ENCODE results near the gene TNFSF10. TPM values are rescaled to one million over a fixed set of nuclear protein-coding genes. Genes with fewer than 3 reads are reported as not detected.

TNFSF10 gene
- total RNA-seq, 1 donor from 2014 or later = 18.8 TPM

- intact Hi-C loops (cut with micrococcal nuclease) = no loop called here
- ATAC-seq = no peak
- DNase-seq = no peak
Observed at GRCh38 chr3:172546628-172547214, 23.5 kb upstream of the TNFSF10 start.

GRCh38 chr3:172546105-172546504 lies 22.9 kb upstream of the TNFSF10 start:
- ATAC-seq (no peak), DNase-seq (no peak)
- intact Hi-C loops (cut with micrococcal nuclease) = no loop called here

GRCh38 chr3:172544404-172544803 lies 21.2 kb upstream of the TNFSF10 start:
- intact Hi-C loops (cut with micrococcal nuclease) = no loop called here

GRCh38 chr3:172543884-172544283 lies 20.7 kb upstream of the TNFSF10 start:
- no peak for DNase-seq
- no peak for ATAC-seq
- intact Hi-C loops (cut with micrococcal nuclease) = no loop called here

More at GRCh38 chr3:172544404-172544803, 21.2 kb upstream of the TNFSF10 start:
- no peak for DNase-seq
- ATAC-seq = no peak

GRCh38 chr3:172543419-172543818 lies 20.2 kb upstream of the TNFSF10 start:
- DNase-seq = no peak
- intact Hi-C loops (cut with micrococcal nuclease) = no loop called here
- ATAC-seq = no peak

GRCh38 chr3:172542999-172543398 lies 19.8 kb upstream of the TNFSF10 start:
- ATAC-seq (no peak), DNase-seq (no peak)
- intact Hi-C loops (cut with micrococcal nuclease) = no loop called here

GRCh38 chr3:172541945-172542488 lies 18.8 kb upstream of the TNFSF10 start:
- intact Hi-C loops (cut with micrococcal nuclease) = no loop called here
- DNase-seq (no peak), ATAC-seq (no peak)

- ATAC-seq = no peak
- intact Hi-C loops (cut with micrococcal nuclease) = no loop called here
- DNase-seq = no peak
Observed at GRCh38 chr3:172540049-172540448, 16.8 kb upstream of the TNFSF10 start.

- DNase-seq (no peak), ATAC-seq (no peak)
- intact Hi-C loops (cut with micrococcal nuclease) = no loop called here
Observed at GRCh38 chr3:172539273-172539672, 16.0 kb upstream of the TNFSF10 start.

- ATAC-seq = no peak
- intact Hi-C loops (cut with micrococcal nuclease) = no loop called here
- DNase-seq = no peak
Observed at GRCh38 chr3:172538368-172539151, 15.3 kb upstream of the TNFSF10 start.

- intact Hi-C loops (cut with micrococcal nuclease) = no loop called here
- no peak for ATAC-seq
- no peak for DNase-seq
Observed at GRCh38 chr3:172537507-172538158, 14.4 kb upstream of the TNFSF10 start.

GRCh38 chr3:172536993-172537419 lies 13.8 kb upstream of the TNFSF10 start:
- intact Hi-C loops (cut with micrococcal nuclease) = no loop called here
- ATAC-seq = no peak
- no peak for DNase-seq

GRCh38 chr3:172536505-172536904 lies 13.3 kb upstream of the TNFSF10 start:
- intact Hi-C loops (cut with micrococcal nuclease) = no loop called here
- no peak for DNase-seq
- ATAC-seq = no peak

- ATAC-seq (no peak), DNase-seq (no peak)
- intact Hi-C loops (cut with micrococcal nuclease) = no loop called here
Observed at GRCh38 chr3:172530566-172530965, 7.3 kb upstream of the TNFSF10 start.

- ATAC-seq (no peak), DNase-seq (no peak)
- intact Hi-C loops (cut with micrococcal nuclease) = no loop called here
Observed at GRCh38 chr3:172530101-172530561, 6.9 kb upstream of the TNFSF10 start.

- ATAC-seq (no peak), DNase-seq (no peak)
- intact Hi-C loops (cut with micrococcal nuclease) = no loop called here
Observed at GRCh38 chr3:172528677-172529076, 5.4 kb upstream of the TNFSF10 start.

GRCh38 chr3:172527306-172527705 lies 4.1 kb upstream of the TNFSF10 start:
- intact Hi-C loops (cut with micrococcal nuclease) = no loop called here
- ATAC-seq = no peak
- no peak for DNase-seq

- ATAC-seq (no peak), DNase-seq (no peak)
- intact Hi-C loops (cut with micrococcal nuclease) = no loop called here
Observed at GRCh38 chr3:172525116-172525613, 1.9 kb upstream of the TNFSF10 start.

GRCh38 chr3:172524611-172525010 lies 1.4 kb upstream of the TNFSF10 start:
- intact Hi-C loops (cut with micrococcal nuclease) = no loop called here
- no peak for ATAC-seq
- DNase-seq = no peak
